HEK293T (cell line): Measurements from ENCODE around the gene BRCA2.

Source experiments
- CTCF ChIA-PET: fragments of 350-600 bp; formaldehyde crosslinking; extraction: SDS; loops from one replicate; lab custom pipeline; 2021; ENCODE audit warnings: antibody characterized with exemption, inconsistent platforms; lab: Yijun Ruan, JAX
- POLR2A ChIA-PET: fragments of 350-600 bp; formaldehyde crosslinking; extraction: SDS; loops from one replicate; lab custom pipeline; 2020; ENCODE audit warnings: antibody characterized with exemption, inconsistent platforms; lab: Yijun Ruan, JAX
- DNase-seq: peaks from one replicate; pipeline ENCODE4 v3.0.0; 2012; ENCODE audit warnings: mixed read lengths; ENCODE audit errors: extremely low spot score
- ARNT ChIP-seq: fragments of 450-650 bp; IDR thresholded peaks from 2 replicates; pipeline ENCODE4 v1.6.1; 2017; ENCODE audit warnings: mild to moderate bottlenecking
- BHLHE40 ChIP-seq: fragments of 450-650 bp; IDR thresholded peaks from 2 replicates; pipeline ENCODE4 v1.6.1; 2016; ENCODE audit warnings: mild to moderate bottlenecking, moderate library complexity, borderline replicate concordance
- CTBP1 ChIP-seq: fragments of 450-650 bp; IDR thresholded peaks from 2 replicates; pipeline ENCODE4 v1.6.1; 2016; ENCODE audit warnings: borderline replicate concordance
- ELF4 ChIP-seq: fragments of 450-650 bp; IDR thresholded peaks from 2 replicates; pipeline ENCODE4 v1.6.1; 2017; ENCODE audit warnings: antibody characterized with exemption
- FOXA1 ChIP-seq: fragments of 450-650 bp; IDR thresholded peaks from 2 replicates; pipeline ENCODE4 v1.6.1; 2016; ENCODE audit warnings: mild to moderate bottlenecking
- FOXK2 ChIP-seq: fragments of 450-650 bp; IDR thresholded peaks from 2 replicates; pipeline ENCODE4 v1.6.1; 2016; ENCODE audit warnings: mild to moderate bottlenecking
- FOXM1 ChIP-seq: fragments of 450-650 bp; IDR thresholded peaks from 2 replicates; pipeline ENCODE4 v1.6.1; 2017; ENCODE audit warnings: mild to moderate bottlenecking, borderline replicate concordance
- HDGF ChIP-seq: fragments of 450-650 bp; IDR thresholded peaks from 2 replicates; pipeline ENCODE4 v1.6.1; 2017; ENCODE audit warnings: antibody characterized with exemption, borderline replicate concordance
- L3MBTL2 ChIP-seq: fragments of 450-650 bp; conservative IDR thresholded peaks from 2 replicates; pipeline ENCODE4 v1.6.1; 2016; ENCODE audit warnings: mild to moderate bottlenecking
- LEF1 ChIP-seq: fragments of 450-650 bp; IDR thresholded peaks from 2 replicates; pipeline ENCODE4 v1.6.1; 2017; ENCODE audit warnings: mild to moderate bottlenecking, borderline replicate concordance
- NFRKB ChIP-seq: fragments of 450-650 bp; IDR thresholded peaks from 2 replicates; pipeline ENCODE4 v1.6.1; 2016; ENCODE audit warnings: mild to moderate bottlenecking, moderate library complexity
- PKNOX1 ChIP-seq: fragments of 450-650 bp; IDR thresholded peaks from 2 replicates; pipeline ENCODE4 v1.6.1; 2016
- SP1 ChIP-seq: fragments of 450-650 bp; IDR thresholded peaks from 2 replicates; pipeline ENCODE4 v1.6.1; 2017
- SUZ12 ChIP-seq: fragments of 450-650 bp; IDR thresholded peaks from 2 replicates; pipeline ENCODE4 v1.6.1; 2016; ENCODE audit warnings: mild to moderate bottlenecking
- TARDBP ChIP-seq: fragments of 450-650 bp; IDR thresholded peaks from 2 replicates; pipeline ENCODE4 v1.6.1; 2016
- ZNF384 ChIP-seq: fragments of 450-650 bp; IDR thresholded peaks from 2 replicates; pipeline ENCODE4 v1.6.1; 2016

BRCA2 gene

GRCh38 chr13:32408296-32409000 lies 93.1 kb downstream of the BRCA2 start:
- TF ChIP-seq NFRKB (no peak), FOXK2 (no peak), ZNF384 (no peak)
- DNase-seq: no peak
- ChIA-PET CTCF (interaction anchor here (0.6 kb wide), 1 partner anchor 357 kb away, joined by 3 read pairs; no protein-coding TSS in a partner anchor), POLR2A (no interaction called here)

- no peak for DNase-seq
- POLR2A ChIA-PET: no interaction called here
- TF ChIP-seq FOXM1 (no peak), SUZ12 (no peak), PKNOX1 (no peak)
- CTCF ChIA-PET: interaction anchor here (0.6 kb wide), 1 partner anchor 358 kb away, joined by 3 read pairs; no protein-coding TSS in a partner anchor
Measured at GRCh38 chr13:32409001-32409313, 93.6 kb downstream of the BRCA2 start.

- TF ChIP-seq CTBP1 (0 out of 2 replicates have a peak, but pooled peaks have one; percentile 17), NFRKB (no peak), LEF1 (no peak), SP1 (no peak)
- peak; percentile 27 for DNase-seq
- ChIA-PET POLR2A (no interaction called here), CTCF (no interaction called here)
Measured at GRCh38 chr13:32409561-32410421, 94.5 kb downstream of the BRCA2 start.

- TF ChIP-seq SP1 (no peak), FOXA1 (no peak), FOXM1 (no peak), CTBP1 (no peak), TARDBP (no peak), BHLHE40 (no peak), NFRKB (no peak), ZNF384 (no peak), FOXK2 (no peak), ELF4 (no peak), SUZ12 (no peak), LEF1 (no peak), ARNT (no peak), L3MBTL2 (no peak), PKNOX1 (no peak), HDGF (no peak)
- no peak for DNase-seq
- ChIA-PET POLR2A (no interaction called here), CTCF (no interaction called here)
Measured at GRCh38 chr13:32413284-32413683, 98.0 kb downstream of the BRCA2 start.

- no peak for DNase-seq
- POLR2A ChIA-PET: no interaction called here
- TF ChIP-seq BHLHE40 (no peak), TARDBP (no peak), LEF1 (no peak), FOXM1 (no peak), FOXA1 (no peak), ZNF384 (no peak)
- CTCF ChIA-PET: no interaction called here
Measured at GRCh38 chr13:32414580-32414979, 99.3 kb downstream of the BRCA2 start.

- ChIA-PET CTCF (interaction anchor here (1.1 kb wide), 1 partner anchor 9 kb away, joined by 3 read pairs; no protein-coding TSS in a partner anchor), POLR2A (no interaction called here)
- TF ChIP-seq L3MBTL2 (no peak), ELF4 (no peak)
- DNase-seq: peak; percentile 37
Measured at GRCh38 chr13:32415019-32415418, 99.7 kb downstream of the BRCA2 start.

GRCh38 chr13:32417995-32418394 lies 102.7 kb downstream of the BRCA2 start:
- ChIA-PET CTCF (no interaction called here), POLR2A (no interaction called here)
- no peak for DNase-seq
- TF ChIP-seq FOXA1: no peak
- TF ChIP-seq CTBP1: no peak
- TF ChIP-seq ARNT: no peak
- no peak for TF ChIP-seq LEF1
- no peak for TF ChIP-seq BHLHE40

GRCh38 chr13:32419862-32420261 lies 104.6 kb downstream of the BRCA2 start:
- ChIA-PET CTCF (no interaction called here), POLR2A (no interaction called here)
- TF ChIP-seq L3MBTL2 (no peak), PKNOX1 (no peak), BHLHE40 (no peak), NFRKB (no peak), ELF4 (no peak), FOXK2 (no peak), TARDBP (no peak), HDGF (no peak), SP1 (no peak), CTBP1 (no peak), FOXM1 (no peak), LEF1 (no peak), SUZ12 (no peak), ZNF384 (no peak), ARNT (no peak), FOXA1 (no peak)
- DNase-seq: no peak
